Natural killer cell (primary cell): ENCODE measurements around the gene ANKRD44. TPM values are rescaled to one million over a fixed set of nuclear protein-coding genes. Genes with fewer than 3 reads are reported as not detected.

Source experiments
- ATAC-seq, 3 donors: fragments of 150-1000 bp in 2 of 3; fragments of 200-7000 bp in 1 of 3; cut with Tn5 transposase; 1 replicate in 1 of 3; 2 replicates in 2 of 3; pipeline ENCODE4 v1.10.0; 2021; ENCODE audit warnings: mild to moderate bottlenecking in 2 of 3, moderate library complexity in 2 of 3
- DNase-seq, 2 donors: peaks; one replicate each; pipeline versions ENCODE4 v3.0.0 to v3.0.0-alpha.2; 2013 to 2021; ENCODE audit warnings: mixed read lengths in 1 of 2
- H3K27ac ChIP-seq: one replicate; pipeline ENCODE4 v1.5.1; 2013; ENCODE audit warnings: mild to moderate bottlenecking, low read length
- H3K27me3 ChIP-seq: one replicate; pipeline ENCODE4 v1.6.1; 2013; ENCODE audit warnings: low read length; ENCODE audit not compliant: control insufficient read depth, insufficient read depth
- H3K36me3 ChIP-seq: one replicate; pipeline ENCODE4 v1.6.1; 2013; ENCODE audit warnings: low read length; ENCODE audit not compliant: control insufficient read depth, insufficient read depth
- H3K4me1 ChIP-seq: one replicate; pipeline ENCODE4 v1.6.1; 2013; ENCODE audit warnings: low read length; ENCODE audit not compliant: control insufficient read depth, insufficient read depth
- H3K4me3 ChIP-seq: one replicate; pipeline ENCODE4 v1.5.1; 2013; ENCODE audit warnings: low read length
- H3K9me3 ChIP-seq: one replicate; pipeline ENCODE4 v1.6.1; 2013; ENCODE audit warnings: low read length; ENCODE audit not compliant: control insufficient read depth, insufficient read depth
- H3K27ac Mint-ChIP-seq, 2 donors: one replicate each; pipeline ENCODE4 v1.8.0; 2022; ENCODE audit warnings: mild to moderate bottlenecking in 2 of 2, mixed read lengths in 2 of 2, moderate library complexity in 1 of 2
- H3K27me3 Mint-ChIP-seq, 2 donors: one replicate each; pipeline ENCODE4 v1.8.0; 2022; ENCODE audit warnings: low read depth in 2 of 2, mixed read lengths in 2 of 2
- H3K36me3 Mint-ChIP-seq: one replicate; pipeline ENCODE4 v1.8.0; 2022; ENCODE audit warnings: mixed read lengths
- H3K4me1 Mint-ChIP-seq, 2 donors: one replicate each; pipeline ENCODE4 v1.8.0; 2022; ENCODE audit warnings: mixed read lengths in 2 of 2
- H3K4me3 Mint-ChIP-seq: one replicate; pipeline ENCODE4 v1.8.0; 2022; ENCODE audit warnings: mild to moderate bottlenecking, moderate library complexity, mixed read lengths
- H3K9me3 Mint-ChIP-seq, 2 donors: one replicate each; pipeline ENCODE4 v1.8.0; 2022; ENCODE audit warnings: mixed read lengths in 2 of 2
- CTCF ChIP-seq: fragments of 200-600 bp; IDR thresholded peaks from one replicate; pipeline ENCODE4 v1.8.0; 2022; ENCODE audit warnings: antibody characterized with exemption
- WGBS: methylation state at CpG from one replicate; pipeline ENCODE4 v1.1.7; 2013; ENCODE audit warnings: missing lambda C conversion rate; ENCODE audit not compliant: insufficient coverage; 5-methylcytosine and 5-hydroxymethylcytosine counted together
- intact Hi-C: fragments of 100-400 bp; cut with micrococcal nuclease; formaldehyde crosslinking; loops from one replicate; pipeline ENCODE4 v1.14.2; 2022
- total RNA-seq, 4 donors: library from RNA; stranded (reverse); fragments of 120-200 nt in 1 of 4; gene quantifications; one replicate each; pipeline versions ENCODE4 v1.2.3 to v1.2.4, GENCODE V29; 2013 to 2022

ANKRD44 gene
- total RNA-seq, 3 donors from 2014 or later (not counting 1 experiment from before 2014, with no cell fraction given): 252 to 376 (median 311) TPM

DNA sequence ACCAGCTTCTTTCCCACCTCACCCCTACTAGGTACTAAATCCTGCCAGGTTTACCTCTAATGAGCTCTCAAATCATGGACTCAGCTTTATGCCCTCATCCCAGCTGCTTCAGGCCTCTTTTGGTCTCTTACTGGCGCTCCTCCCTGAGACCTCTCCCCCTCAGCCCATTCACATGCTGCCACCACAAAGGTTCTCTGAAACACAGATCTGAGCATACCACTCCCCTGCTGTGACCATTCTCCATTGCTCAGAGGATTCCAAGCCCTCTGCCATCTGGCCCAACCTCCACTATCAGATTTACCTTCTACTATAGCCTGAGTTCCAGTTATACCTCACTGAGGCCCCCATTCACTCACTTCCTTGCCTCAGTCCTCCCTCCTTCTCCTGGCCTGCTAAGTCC lies 174.8 kb downstream of the ANKRD44 start:
- peaks cover 44% of the 10 kb centered on the region for H3K4me1 ChIP-seq
- no peaks in the 10 kb centered on the region for H3K9me3 ChIP-seq
- Mint-ChIP-seq H3K27ac (peak overlapping the region; percentile 72 to 94), H3K4me3 (no peak overlapping the region), H3K36me3 (no peaks in the 10 kb centered on the region), H3K9me3 (no peaks in the 10 kb centered on the region), H3K4me1 (peaks cover 88 to 97% of the 10 kb centered on the region in 2 donors), H3K27me3 (no peaks in the 10 kb centered on the region)
- intact Hi-C loops: no loop called here
- no peaks in the 10 kb centered on the region for H3K27me3 ChIP-seq
- no peak overlapping the region for H3K27ac ChIP-seq
- TF ChIP-seq CTCF: no peak
- ATAC-seq (no peak), DNase-seq (no peak)
- 96% methylated on average over 1 of the region's 1 CpG for WGBS
- H3K36me3 ChIP-seq: peaks cover 29% of the 10 kb centered on the region
- no peak overlapping the region for H3K4me3 ChIP-seq

GRCh38 chr2:197134206-197134605 lies 176.4 kb downstream of the ANKRD44 start:
- H3K9me3 Mint-ChIP-seq: no peaks in the 10 kb centered on the region
- H3K36me3 Mint-ChIP-seq: no peaks in the 10 kb centered on the region
- DNase-seq (no peak), ATAC-seq (no peak)
- Histone ChIP-seq H3K4me1 (peaks cover 36% of the 10 kb centered on the region), H3K27ac (no peak overlapping the region), H3K4me3 (no peak overlapping the region), H3K27me3 (no peaks in the 10 kb centered on the region), H3K9me3 (no peaks in the 10 kb centered on the region), H3K36me3 (peaks cover 29% of the 10 kb centered on the region)
- WGBS: 98% methylated on average over 2 of the region's 2 CpGs
- intact Hi-C loops: loop anchor here (5.0 kb wide), 1 partner anchor 33 kb away; no protein-coding TSS in a partner anchor
- H3K4me1 Mint-ChIP-seq: peaks cover 88 to 97% of the 10 kb centered on the region in 2 donors
- H3K27me3 Mint-ChIP-seq: no peaks in the 10 kb centered on the region
- peak overlapping the region; percentile 72 to 86 for H3K27ac Mint-ChIP-seq
- TF ChIP-seq CTCF: no peak
- H3K4me3 Mint-ChIP-seq: no peak overlapping the region

GRCh38 chr2:197131558-197131855 lies 179.1 kb downstream of the ANKRD44 start:
- peaks cover 2% of the 10 kb centered on the region for H3K9me3 ChIP-seq
- intact Hi-C loops: loop anchor here (5.0 kb wide), 1 partner anchor 36 kb away; no protein-coding TSS in a partner anchor
- H3K36me3 Mint-ChIP-seq: no peaks in the 10 kb centered on the region

More at GRCh38 chr2:197131558-197131855, 179.1 kb downstream of the ANKRD44 start:
- Mint-ChIP-seq H3K27ac (peak overlapping the region; percentile 81 to 86), H3K9me3 (no peaks in the 10 kb centered on the region), H3K4me1 (peaks cover 78 to 91% of the 10 kb centered on the region in 2 donors), H3K4me3 (peak overlapping the region; percentile 28), H3K27me3 (no peaks in the 10 kb centered on the region)
- WGBS: 71% methylated on average over 4 of the region's 4 CpGs
- peaks cover 26% of the 10 kb centered on the region for H3K4me1 ChIP-seq
- H3K36me3 ChIP-seq: peaks cover 30% of the 10 kb centered on the region
- no peak for TF ChIP-seq CTCF
- H3K4me3 ChIP-seq: no peak overlapping the region
- peak overlapping the region; percentile 30 for H3K27ac ChIP-seq
- no peaks in the 10 kb centered on the region for H3K27me3 ChIP-seq
- DNase-seq (no peak), ATAC-seq (no peak)
